Progenitor cell of endocrine pancreas (in vitro differentiated cells): ENCODE data around the gene RAB26. TPM values are rescaled to one million over a fixed set of nuclear protein-coding genes. Genes with fewer than 3 reads are reported as not detected.
"Not testable (repeated sequence)": the region's sequence is repeated elsewhere in the genome, so short reads cannot be mapped to it uniquely, and the experiment has no call there.

Experiments used
- DNase-seq: peaks from one replicate; pipeline ENCODE4 v3.0.0; 2021; ENCODE audit warnings: low spot score; ENCODE audit not compliant: unreplicated experiment
- H3K27ac Mint-ChIP-seq: 2 replicates; pipeline ENCODE4 v1.8.0; 2021; ENCODE audit warnings: mild to moderate bottlenecking, moderate library complexity, mixed read lengths
- H3K27me3 Mint-ChIP-seq: 2 replicates; pipeline ENCODE4 v1.8.0; 2021; ENCODE audit warnings: mixed read lengths
- H3K36me3 Mint-ChIP-seq: 2 replicates; pipeline ENCODE4 v1.8.0; 2022; ENCODE audit warnings: mixed read lengths; ENCODE audit not compliant: insufficient read depth
- H3K4me1 Mint-ChIP-seq: 2 replicates; pipeline ENCODE4 v1.8.0; 2021; ENCODE audit warnings: low read depth, mixed read lengths
- H3K4me3 Mint-ChIP-seq: 2 replicates; pipeline ENCODE4 v1.8.0; 2021; ENCODE audit warnings: low read depth, mild to moderate bottlenecking, moderate library complexity, mixed read lengths
- H3K9me3 Mint-ChIP-seq: 2 replicates; pipeline ENCODE4 v1.8.0; 2021; ENCODE audit warnings: low read depth, mixed read lengths
- total RNA-seq: library from RNA; stranded (reverse); gene quantifications from 2 replicates; pipeline ENCODE4 v1.2.1, GENCODE V29; 2021
- TF ChIP-seq, protein P1 (sequence below): fragments of 200-600 bp; sonication (generic); IDR thresholded peaks from one replicate; pipeline ENCODE4 v1.5.0; 2021; ENCODE audit warnings: antibody characterized with exemption, mild to moderate bottlenecking; ENCODE audit not compliant: unreplicated experiment

RAB26 gene
- total RNA-seq, 1 donor from 2014 or later = 23.3 TPM

DNA sequence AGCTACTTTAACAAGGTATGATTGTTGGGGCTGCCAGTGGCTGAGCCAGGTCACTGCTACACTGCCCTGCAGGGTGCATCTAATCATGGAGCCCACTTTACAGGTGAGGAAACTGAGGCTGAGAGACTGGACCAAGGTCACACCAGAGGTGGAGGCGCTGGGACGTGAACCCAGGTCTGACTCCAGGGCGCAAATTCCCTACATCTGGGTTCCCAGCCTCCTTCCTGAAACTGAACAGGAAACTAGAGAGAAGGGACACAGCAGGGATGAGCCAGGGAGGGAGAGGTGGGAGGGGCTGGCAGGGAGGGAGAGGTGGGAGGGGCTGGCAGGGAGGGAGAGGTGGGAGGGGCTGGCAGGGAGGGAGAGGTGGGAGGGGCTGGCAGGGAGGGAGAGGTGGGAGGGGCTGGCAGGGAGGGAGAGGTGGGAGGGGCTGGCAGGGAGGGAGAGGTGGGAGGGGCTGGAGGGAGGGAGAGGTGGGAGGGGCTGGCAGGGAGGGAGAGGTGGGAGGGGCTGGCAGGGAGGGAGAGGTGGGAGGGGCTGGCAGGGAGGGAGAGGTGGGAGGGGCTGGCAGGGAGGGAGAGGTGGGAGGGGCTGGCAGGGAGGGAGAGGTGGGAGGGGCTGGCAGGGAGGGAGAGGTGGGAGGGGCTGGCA, 20.7 kb upstream of the RAB26 start:
- H3K4me1 Mint-ChIP-seq, DNase-seq, H3K27me3 Mint-ChIP-seq, H3K36me3 Mint-ChIP-seq, H3K27ac Mint-ChIP-seq, H3K4me3 Mint-ChIP-seq, H3K9me3 Mint-ChIP-seq: not testable (repeated sequence)

GRCh38 chr16:2129251-2129650, 19.2 kb upstream of the RAB26 start:
- H3K4me3 Mint-ChIP-seq, DNase-seq: not testable (repeated sequence)

GRCh38 chr16:2129890-2130447, 18.5 kb upstream of the RAB26 start:
- not testable (repeated sequence) for H3K4me1 Mint-ChIP-seq, H3K27ac Mint-ChIP-seq, H3K36me3 Mint-ChIP-seq, DNase-seq, H3K27me3 Mint-ChIP-seq, H3K9me3 Mint-ChIP-seq, H3K4me3 Mint-ChIP-seq

More at GRCh38 chr16:2129251-2129650, 19.2 kb upstream of the RAB26 start:
- not testable (repeated sequence) for H3K27me3 Mint-ChIP-seq, H3K4me1 Mint-ChIP-seq, H3K27ac Mint-ChIP-seq, H3K9me3 Mint-ChIP-seq, H3K36me3 Mint-ChIP-seq

- not testable (repeated sequence) for H3K27ac Mint-ChIP-seq, DNase-seq, H3K27me3 Mint-ChIP-seq, H3K4me3 Mint-ChIP-seq, H3K9me3 Mint-ChIP-seq, H3K4me1 Mint-ChIP-seq, H3K36me3 Mint-ChIP-seq
These were observed 14.6 kb upstream of the RAB26 start for GRCh38 chr16:2133797-2134196.

DNA sequence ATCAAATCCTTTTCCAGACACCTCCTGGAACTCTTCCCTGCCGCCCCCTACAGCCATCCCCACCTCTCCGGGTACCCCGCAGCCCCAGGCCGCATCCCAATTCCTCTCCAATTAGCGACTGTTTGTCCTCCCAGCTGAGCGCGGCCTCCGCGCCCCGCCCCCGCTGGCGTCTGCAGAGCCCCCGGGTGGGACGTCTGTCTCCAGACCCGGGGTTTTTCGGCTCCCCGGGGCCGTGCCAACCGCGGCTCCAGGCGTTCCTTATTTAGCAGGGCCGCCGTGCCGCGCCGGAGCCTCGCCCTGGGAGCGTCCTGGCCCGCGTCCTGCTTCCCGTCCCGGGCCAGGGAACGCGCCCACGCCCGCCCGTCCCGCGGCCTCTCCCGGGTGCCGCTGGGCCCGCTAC, 13.4 kb upstream of the RAB26 start:
- H3K36me3 Mint-ChIP-seq, H3K9me3 Mint-ChIP-seq, H3K4me1 Mint-ChIP-seq, H3K27me3 Mint-ChIP-seq, DNase-seq: not testable (repeated sequence)
- Mint-ChIP-seq H3K4me3 (peak overlapping the region; percentile 73), H3K27ac (peak overlapping the region; percentile 49)

DNA sequence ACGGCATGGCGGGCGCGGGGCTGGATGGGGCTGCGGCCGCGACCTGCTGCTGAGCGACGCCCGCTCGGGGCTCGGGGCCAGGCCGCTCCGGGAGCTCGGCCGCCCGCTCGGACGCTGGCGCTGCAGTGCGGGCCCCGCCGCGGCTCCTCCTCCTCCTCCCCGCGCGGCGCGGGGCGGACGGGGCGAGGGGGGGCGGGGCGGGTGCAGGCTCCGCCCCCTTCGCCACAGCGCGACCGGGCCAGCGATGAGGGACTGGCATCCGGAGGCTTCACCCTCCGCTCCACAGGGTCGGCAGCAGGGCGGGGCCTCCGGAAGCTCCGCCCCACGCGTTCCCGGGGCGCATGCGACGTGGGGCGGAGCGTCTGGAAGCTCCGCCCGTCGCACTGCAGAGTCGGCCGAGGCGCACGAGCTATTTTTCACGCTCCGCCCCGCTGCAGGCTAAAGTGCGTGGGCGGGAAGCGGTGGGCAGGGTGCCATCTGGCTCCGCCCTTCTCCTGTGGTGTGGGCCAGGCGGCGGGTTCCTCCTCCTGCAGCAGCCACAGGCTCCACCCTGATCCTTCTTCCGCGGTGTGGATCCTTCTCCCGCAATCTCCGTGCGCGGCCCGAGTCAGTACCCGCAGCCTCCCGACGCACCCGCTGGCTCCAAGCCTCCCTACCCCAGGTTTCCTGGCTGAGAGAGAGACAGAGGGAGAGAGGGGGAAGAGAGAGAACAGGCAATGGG, 12.5 kb upstream of the RAB26 start, which contains the start of gene PKD1:
Gene PKD1 (minus strand): TSS at position 129 of the 721 bp plus-strand sequence. CDS start 209 bp downstream, outside the sequence.
- Mint-ChIP-seq H3K4me3 (peak within 1 kb of the TSS; percentile 84), H3K27ac (peak within 1 kb of the TSS; percentile 82)
- not testable (repeated sequence) for H3K27me3 Mint-ChIP-seq, H3K36me3 Mint-ChIP-seq, H3K4me1 Mint-ChIP-seq, H3K9me3 Mint-ChIP-seq
- peak; percentile 100 for DNase-seq

- Mint-ChIP-seq H3K27me3 (peaks cover 6% of the 10 kb centered on the region), H3K27ac (no peak overlapping the region), H3K4me1 (no peaks in the 10 kb centered on the region), H3K4me3 (no peak overlapping the region), H3K36me3 (no peaks in the 10 kb centered on the region), H3K9me3 (no peaks in the 10 kb centered on the region)
- TF ChIP-seq, protein P1, sequence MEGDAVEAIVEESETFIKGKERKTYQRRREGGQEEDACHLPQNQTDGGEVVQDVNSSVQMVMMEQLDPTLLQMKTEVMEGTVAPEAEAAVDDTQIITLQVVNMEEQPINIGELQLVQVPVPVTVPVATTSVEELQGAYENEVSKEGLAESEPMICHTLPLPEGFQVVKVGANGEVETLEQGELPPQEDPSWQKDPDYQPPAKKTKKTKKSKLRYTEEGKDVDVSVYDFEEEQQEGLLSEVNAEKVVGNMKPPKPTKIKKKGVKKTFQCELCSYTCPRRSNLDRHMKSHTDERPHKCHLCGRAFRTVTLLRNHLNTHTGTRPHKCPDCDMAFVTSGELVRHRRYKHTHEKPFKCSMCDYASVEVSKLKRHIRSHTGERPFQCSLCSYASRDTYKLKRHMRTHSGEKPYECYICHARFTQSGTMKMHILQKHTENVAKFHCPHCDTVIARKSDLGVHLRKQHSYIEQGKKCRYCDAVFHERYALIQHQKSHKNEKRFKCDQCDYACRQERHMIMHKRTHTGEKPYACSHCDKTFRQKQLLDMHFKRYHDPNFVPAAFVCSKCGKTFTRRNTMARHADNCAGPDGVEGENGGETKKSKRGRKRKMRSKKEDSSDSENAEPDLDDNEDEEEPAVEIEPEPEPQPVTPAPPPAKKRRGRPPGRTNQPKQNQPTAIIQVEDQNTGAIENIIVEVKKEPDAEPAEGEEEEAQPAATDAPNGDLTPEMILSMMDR = no peak
- DNase-seq = no peak
These were observed 5.2 kb upstream of the RAB26 start for GRCh38 chr16:2142942-2143877.
